Stimulated activated CD8-positive, alpha-beta memory T cell treated with anti-CD3 and anti-CD28 coated beads, Interleukin-7, amount 100 ng/mL, for 24 hours (primary cell): ENCODE measurements around the gene VSIG8.
"Not testable (repeated sequence)": the region's sequence is repeated elsewhere in the genome, so short reads cannot be mapped to it uniquely, and the experiment has no call there.

Experiments used
- DNase-seq: peaks from one replicate; pipeline ENCODE4 v3.0.0-alpha.2; 2020; ENCODE audit warnings: low read depth

VSIG8 gene

DNA sequence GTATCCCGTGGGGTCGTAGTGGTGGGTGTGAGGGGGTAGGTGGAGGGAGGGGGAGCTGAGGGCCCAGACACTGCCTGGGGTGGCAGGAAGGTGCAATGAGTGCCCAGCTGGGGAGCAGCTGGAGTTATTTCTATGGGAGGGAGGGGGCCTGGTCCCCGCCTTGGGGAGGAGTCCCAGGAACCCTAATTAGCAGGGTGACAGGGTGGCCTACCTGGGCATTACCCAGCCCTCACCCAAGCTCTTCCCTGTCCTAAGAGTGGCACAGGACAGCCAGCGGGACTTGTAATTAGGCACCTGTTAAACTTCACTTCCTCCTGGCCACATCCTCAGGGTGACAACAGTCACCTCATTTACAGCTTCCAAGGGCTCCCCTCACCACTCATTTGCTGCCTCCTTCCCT lies at the start of gene VSIG8:
TSS of gene VSIG8 (minus strand) at position 101 of the 400 bp plus-strand sequence. CDS start 136 bp downstream, outside the sequence.
- DNase-seq = no peak

DNA sequence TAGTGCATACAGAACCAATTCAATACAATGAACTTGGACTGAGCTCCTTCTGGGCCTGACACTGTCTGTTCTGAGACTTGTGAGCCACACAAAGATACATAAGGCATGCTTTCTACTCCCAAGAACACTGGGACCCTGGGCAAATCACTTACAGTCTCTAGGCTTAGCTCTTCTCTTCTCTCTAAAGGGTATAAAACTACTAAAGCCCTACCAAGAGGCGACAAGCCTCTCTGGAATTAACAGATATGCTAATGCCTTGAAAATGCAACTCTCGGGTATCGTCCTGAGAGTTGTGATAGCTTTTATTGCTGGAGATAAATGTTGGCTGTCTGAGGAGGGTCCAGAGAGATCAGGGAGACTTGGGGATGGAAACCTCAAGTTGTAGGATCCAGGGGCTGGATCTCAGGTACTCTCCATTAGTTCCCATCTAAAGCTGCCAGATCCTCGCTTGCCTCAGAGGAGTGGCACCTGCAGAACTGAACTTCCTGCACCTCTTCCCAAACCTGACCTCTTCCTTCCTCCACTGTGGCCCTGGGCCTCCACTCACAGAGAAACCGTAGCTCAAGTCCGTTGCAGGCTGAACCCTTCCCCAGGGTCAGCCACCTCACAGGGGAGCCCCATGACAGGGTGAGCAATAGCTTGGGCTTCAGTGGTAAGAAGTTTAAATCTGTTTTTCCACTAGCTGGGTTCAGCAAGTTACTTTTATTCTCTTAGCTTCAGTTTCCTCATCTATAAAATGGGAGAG lies 49.0 kb upstream of the VSIG8 start:
- no peak for DNase-seq

GRCh38 chr1:159908031-159908940 lies 45.8 kb upstream of the VSIG8 start:
- DNase-seq = no peak

DNA sequence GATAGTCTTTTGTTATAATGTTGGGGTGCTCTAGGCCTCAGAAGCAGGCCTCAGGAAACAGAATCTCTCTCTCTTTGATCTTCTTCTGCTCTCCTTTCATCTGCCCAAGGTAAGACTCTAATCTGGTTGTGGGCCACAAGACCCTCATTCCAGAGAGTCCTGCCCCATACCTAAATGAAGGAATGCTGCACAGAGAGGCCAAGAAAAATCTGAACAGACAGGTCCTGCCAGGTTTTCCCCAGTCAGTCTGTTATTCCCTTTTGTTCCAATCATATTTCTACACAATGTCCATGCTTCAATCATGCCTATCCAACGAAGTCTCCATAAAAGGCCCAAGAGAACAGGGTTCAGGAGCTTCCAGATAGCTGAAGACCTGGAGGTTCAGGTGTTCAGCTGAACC lies 44.5 kb upstream of the VSIG8 start:
- no peak for DNase-seq

GRCh38 chr1:159904036-159904435 lies 41.6 kb upstream of the VSIG8 start:
- DNase-seq = not testable (repeated sequence)

DNA sequence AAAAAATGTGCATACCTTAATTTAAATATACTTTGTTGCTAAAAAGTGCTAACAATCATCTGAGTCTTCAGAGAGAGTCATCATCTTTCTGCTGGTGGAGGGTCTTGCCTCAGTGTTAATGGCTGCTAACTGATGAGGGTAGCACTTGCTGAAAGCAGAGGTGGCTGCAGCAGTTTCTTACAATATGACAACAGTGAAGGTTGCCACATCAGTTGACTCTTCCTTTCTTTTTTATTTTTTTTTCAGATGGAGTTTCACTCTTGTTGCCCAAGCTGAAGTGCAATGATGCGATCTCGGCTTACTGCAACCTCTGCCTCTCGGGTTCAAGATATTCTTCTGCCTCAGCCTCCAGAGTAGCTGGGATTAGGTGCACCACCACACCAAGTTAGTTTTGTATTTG lies 40.1 kb upstream of the VSIG8 start:
- DNase-seq = no peak

- no peak for DNase-seq
These were observed 38.4 kb upstream of the VSIG8 start for GRCh38 chr1:159900755-159901360.

- DNase-seq = no peak
These were observed 37.7 kb upstream of the VSIG8 start, which contains the start of gene CFAP45 for GRCh38 chr1:159900086-159900680. TSS of gene CFAP45 (minus strand) at chr1:159900165. CDS start at chr1:159900098, 67 bp downstream.

DNA sequence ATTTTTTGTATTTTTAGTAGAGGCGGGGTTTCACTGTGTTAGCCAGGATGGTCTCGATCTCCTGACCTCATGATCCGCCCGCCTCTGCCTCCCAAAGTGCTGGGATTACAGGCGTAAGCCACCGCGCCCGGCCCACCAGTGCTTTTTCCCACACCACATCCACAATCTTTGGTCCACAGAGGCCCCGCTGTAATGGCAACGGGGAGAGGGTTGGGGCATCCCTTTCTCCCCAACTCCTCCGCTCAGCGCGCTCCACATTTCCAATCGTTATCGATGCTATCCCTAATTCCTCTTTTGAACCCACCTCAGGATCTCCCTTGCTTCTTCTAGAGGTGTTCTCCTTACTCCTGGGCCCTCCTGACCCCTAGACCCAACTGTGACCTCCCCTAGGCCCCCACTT lies 37.2 kb upstream of the VSIG8 start:
- DNase-seq = not testable (repeated sequence)

DNA sequence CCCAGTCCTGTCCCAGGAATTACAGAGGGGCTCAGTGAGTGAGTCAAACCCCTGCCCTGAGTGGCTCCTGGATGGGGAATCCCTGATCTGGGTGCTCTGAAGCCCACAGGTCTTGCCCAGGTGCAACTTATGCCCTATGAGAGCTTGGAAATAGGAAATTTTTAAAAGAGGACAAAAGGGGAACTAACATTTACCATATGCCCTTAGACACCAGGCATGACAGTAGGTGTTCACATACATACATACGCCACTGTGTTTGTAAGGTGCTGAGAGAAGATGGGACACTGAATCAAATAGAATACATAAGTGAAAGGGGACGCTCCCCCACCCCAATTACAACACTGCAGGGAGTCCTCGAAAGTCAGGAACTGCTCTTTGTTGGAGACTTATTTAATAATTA lies 36.1 kb upstream of the VSIG8 start:
- no peak for DNase-seq

DNA sequence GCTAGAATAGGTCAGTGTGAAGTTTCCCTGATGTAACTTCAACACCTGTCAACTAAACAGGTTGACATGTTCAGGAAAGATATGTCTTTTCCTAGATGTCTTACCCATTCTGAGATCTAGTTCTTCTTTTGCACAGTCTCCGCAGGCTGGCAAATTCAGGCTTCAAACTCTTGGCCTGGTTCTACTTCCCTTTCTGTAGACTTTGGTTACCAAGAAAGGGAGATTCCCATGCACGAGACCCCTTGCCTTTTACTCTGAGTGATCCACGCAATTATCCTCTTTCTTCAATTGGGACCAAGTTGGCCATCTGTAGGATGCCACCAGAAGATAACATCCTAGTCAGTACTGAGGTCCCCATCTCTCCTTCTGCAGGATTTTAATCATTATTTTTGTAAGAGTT lies 35.5 kb upstream of the VSIG8 start:
- DNase-seq = no peak

DNA sequence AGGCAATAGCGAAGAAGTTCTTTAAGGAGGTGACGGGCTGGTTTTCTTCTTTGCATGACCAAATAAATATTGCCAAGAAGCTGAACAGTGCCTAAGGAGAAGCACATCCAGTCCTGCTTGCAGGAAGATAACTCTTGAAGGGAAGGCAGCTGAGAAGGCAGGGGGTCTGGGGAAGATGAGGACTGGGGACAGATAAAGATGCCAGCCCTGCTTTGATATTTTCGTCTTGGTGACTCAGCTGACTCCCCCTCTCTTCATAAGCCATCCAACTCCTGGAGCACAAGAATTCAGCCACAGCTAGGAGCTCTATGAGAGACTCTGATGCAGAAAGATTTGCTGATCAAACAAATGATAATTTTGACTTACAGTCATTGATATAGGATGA lies 34.1 kb upstream of the VSIG8 start:
- no peak for DNase-seq

DNA sequence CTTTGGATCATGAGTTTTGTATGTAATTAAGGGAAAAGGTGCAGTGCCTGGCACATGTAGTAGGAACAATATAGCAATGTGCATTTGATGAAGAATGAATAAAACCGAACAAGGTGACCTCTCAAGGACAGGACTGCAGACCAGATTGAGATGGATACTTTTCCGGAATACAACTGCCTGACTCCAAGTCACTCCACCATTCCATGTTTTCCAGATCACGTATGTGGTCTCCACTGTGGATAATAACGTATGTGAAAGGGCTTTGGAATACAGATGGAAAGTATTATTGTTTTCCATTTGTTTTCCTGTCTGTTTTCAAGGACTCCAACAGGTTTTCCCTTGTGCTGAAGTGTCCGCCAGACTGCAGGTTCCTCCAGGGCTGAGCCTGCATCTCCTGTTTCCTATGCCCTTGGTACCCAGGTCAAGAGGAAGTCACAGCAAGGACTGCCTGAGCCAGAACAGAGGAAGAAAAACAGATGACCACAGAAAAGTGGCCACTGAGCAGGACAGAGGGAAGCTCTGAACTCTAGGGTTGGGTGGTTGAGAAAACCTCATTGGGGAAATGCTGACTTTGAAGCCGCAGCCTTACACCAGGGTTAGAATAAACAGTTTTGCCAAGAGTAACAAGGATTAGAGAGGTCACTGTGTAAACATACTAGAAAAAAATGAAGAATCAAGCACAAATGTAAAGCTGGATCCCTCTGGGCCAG lies 33.5 kb upstream of the VSIG8 start:
- no peak for DNase-seq

DNA sequence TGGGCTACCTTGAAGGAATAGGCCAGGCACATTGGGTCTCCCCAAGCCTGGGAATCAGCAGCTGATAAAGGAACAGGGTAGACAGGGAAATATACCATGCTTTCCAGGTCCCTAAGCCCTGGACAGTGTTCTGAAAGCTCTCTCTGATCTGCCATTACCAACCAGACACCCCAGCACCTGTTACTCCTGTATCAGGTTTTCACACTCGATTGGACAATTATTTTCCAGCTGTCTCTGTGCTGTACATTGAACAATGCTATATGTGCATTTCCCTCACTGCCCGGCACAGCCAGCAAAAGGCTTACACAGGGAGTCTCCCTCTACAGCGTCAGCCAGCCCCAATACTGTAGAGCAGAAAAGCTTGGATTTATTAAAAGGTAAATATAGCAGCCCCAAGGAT lies 32.8 kb upstream of the VSIG8 start:
- no peak for DNase-seq

DNA sequence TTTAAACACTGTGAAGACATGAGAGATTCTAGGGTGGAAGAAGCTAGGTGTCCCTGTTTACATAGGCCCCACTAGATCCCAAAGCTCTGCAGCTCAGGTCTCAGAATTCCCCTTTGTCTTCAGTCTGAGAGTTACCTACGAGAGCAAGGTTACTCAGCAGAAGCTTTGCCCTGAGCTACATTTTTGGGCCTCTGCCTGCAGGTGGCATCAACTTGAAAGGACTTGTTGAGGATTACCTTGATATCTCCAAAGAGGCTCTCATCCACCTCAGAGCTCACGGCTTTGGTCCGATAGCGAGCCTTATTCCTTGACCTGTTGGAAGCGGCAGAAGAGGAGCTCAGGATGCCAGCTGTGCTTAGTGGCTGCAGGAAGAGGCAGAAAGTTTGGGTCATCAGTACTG lies 30.5 kb upstream of the VSIG8 start:
- no peak for DNase-seq

DNA sequence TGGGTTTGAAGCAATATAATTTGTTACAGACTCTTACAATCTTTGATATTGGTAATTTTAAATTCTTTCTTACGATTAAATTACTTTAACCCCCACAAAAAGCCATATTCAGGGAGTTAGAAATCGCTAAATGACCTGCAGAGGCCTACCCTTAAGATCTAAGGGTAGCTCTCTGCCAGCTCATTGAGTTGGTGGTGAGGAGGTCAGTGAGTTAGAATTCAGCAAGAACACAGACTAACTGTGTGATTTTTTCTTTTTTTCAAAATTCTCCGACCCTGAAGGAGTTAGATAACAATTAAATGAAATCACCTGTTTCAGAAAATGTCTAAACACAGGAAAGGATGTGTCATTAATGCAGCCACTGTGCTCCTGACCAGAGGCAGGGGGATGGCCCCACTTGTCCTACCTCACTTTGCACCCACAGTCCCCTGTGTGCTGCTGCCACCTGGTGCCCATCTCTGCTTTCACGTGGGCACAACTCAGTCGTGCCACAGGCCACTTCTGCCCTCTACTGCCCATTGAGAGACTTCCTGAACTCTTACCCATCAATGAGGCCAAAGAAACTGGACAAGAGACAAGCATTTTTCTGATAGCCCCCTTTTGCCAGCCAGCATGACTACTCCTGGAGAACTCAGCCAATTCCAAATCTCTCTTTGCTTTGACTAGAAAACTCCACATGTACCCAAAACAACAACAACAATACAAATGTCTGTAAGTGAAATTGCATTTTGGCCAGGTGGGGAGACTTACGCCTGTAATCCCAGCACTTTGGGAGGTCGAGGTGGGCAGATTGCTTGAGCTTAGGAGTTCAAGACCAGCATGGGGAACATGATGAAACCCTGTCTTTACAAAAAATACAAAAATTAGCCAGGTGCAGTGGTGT lies 29.1 kb upstream of the VSIG8 start:
- DNase-seq = peak; percentile 55

DNA sequence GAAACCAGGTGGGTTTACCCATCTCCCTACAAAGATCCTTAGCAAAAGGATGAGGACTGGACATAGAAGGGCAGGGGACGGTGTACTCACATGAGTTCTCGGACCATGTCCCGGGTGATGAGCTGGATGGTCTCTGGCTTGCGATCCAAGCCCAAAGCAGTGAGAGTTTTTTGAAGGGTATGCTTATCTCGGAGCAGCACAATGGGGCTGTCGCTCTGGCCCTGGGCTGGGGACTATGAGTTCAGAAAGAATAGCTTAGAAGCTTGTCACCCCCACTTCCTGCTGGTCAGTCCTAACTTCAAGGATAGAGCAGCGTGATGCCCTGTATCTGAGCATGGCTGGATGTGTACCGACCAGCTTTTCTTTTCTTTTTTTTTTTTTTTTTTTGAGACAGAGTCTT lies 27.9 kb upstream of the VSIG8 start:
- no peak for DNase-seq

DNA sequence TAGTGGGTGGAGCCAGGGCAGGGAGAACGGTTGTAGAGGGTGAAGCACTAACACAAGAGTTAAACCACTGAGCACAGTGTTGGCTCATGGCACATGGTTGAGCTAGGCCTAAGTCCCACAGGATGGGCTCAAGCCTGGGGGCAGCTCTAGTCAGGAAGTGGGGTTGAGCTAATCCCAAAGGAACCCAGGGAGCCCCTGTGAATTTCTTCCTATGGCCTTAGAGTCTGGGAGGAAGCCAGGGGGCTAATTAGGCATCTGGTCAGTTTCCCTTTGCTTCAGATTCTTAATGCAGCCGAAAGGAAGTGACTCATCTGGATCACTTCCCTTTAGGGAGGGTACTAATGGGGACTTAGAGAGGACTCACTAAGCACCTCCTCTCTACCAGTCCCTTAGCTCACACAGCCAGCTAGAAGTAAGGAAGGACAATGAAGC lies 27.4 kb upstream of the VSIG8 start:
- no peak for DNase-seq

DNA sequence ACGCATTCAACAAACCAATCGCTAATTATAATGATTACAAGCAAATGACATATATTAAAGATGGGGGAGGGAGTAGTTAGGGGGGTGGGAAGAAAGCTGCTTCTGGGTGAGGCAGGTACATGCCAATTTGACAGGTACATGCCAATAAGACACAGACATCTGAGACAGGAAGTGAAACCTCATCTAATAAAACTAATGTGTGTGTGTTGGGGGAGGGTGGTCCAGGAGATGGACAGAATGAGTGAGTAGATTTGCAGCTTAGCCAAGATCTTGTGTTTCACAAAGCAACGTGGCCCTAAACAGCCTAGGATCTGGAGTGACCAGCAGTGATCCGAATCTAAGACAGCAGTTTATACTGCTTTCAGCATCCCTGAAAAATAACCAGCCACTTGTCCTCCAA lies 26.7 kb upstream of the VSIG8 start:
- no peak for DNase-seq

GRCh38 chr1:159884296-159884695 lies 21.8 kb upstream of the VSIG8 start:
- DNase-seq = no peak

DNA sequence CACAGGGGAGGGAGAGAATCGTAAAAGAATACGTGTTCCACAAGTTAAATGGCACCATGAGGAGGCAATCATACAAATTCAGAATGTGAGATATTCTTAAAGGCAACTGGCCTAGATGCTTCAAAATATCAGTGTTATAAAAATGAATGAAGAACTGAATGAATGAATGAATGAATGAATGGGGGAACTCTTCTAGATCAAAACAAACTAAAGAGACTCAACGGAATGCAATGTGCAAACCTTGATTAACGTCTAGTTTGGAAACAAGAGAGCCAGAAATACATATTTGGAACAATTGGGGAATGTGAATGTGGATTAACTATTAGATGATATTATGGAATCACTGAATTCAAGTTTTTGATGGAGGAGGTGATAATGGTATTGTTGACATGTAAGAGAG lies 20.7 kb upstream of the VSIG8 start:
- no peak for DNase-seq
